IgD-negative memory B cell (primary cell): ENCODE data around the gene NLRP10. TPM values are rescaled to one million over a fixed set of nuclear protein-coding genes. Genes with fewer than 3 reads are reported as not detected.

Source experiments
- H3K27ac Mint-ChIP-seq, 3 donors: one replicate each; pipeline ENCODE4 v1.8.0; 2020 to 2022; ENCODE audit warnings: mild to moderate bottlenecking in 3 of 3, mixed read lengths in 3 of 3, moderate library complexity in 1 of 3
- H3K27me3 Mint-ChIP-seq: one replicate; pipeline ENCODE4 v1.8.0; 2021; ENCODE audit warnings: mixed read lengths
- H3K36me3 Mint-ChIP-seq: one replicate; pipeline ENCODE4 v1.8.0; 2020; ENCODE audit warnings: mild to moderate bottlenecking, mixed read lengths
- H3K4me1 Mint-ChIP-seq, 3 donors: one replicate each; pipeline ENCODE4 v1.8.0; 2020 to 2022; ENCODE audit warnings: mixed read lengths in 3 of 3, mild to moderate bottlenecking in 1 of 3
- H3K4me3 Mint-ChIP-seq, 4 donors: one replicate each; pipeline ENCODE4 v1.8.0; 2020 to 2022; ENCODE audit warnings: mild to moderate bottlenecking in 4 of 4, mixed read lengths in 4 of 4, moderate library complexity in 3 of 4
- H3K9me3 Mint-ChIP-seq, 3 donors: one replicate each; pipeline ENCODE4 v1.8.0; 2020 to 2021; ENCODE audit warnings: mixed read lengths in 3 of 3, mild to moderate bottlenecking in 1 of 3
- polyA plus RNA-seq: library from polyadenylated mRNA; unstranded; fragments of 300-500 nt; fragmentation: Illumina TruSeq; gene quantifications from one replicate; pipeline ENCODE4 v1.2.3, GENCODE V29; 2021

NLRP10 gene
- polyA plus RNA-seq, 1 donor from 2014 or later: not detected

DNA sequence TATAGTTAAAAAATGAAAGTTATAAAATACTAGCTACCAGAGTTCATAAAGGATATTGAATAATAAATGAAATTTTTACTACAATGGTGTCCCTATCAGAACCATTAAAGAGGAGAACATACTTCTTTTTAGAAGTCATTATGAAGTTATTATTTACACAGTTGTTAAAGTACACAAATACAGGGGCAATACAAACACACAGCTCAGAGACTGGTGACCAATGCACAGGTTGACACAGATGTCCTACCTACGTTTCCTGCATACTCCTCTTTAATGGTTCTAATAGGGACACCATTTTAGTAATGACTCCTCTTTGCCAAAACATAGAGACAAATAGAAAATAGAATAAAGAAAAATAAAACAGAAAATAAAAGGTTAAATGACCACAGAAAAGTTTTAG lies 10.1 kb downstream of the NLRP10 start:
- H3K4me3 Mint-ChIP-seq: no peak overlapping the region
- no peak overlapping the region for H3K27ac Mint-ChIP-seq
- no peaks in the 10 kb centered on the region for H3K36me3 Mint-ChIP-seq
- no peaks in the 10 kb centered on the region for H3K4me1 Mint-ChIP-seq
- H3K9me3 Mint-ChIP-seq: no peaks in the 10 kb centered on the region
- H3K27me3 Mint-ChIP-seq: peaks cover 11% of the 10 kb centered on the region

DNA sequence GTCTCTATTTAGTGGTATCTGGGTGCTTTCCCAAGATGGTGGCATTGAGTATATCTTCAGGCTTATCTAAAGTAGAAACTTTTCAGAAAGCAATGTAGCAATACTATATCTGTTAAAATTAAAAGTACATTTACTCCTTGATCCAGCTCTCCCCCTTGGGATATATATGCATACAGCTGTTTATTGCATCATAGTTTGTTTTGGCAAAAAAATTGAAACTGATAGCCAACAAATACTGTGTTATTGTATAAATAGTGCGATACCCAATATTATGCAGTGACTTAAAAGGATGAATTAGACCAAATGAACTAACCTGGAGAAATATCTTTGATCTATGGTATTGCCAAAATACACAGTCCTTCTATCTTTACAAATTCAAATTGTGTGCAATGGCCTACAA lies 15.3 kb downstream of the NLRP10 start:
- Mint-ChIP-seq H3K36me3 (no peaks in the 10 kb centered on the region), H3K9me3 (peaks cover 0 to 1% (median 0%) of the 10 kb centered on the region in 3 donors), H3K4me1 (no peaks in the 10 kb centered on the region), H3K27me3 (peaks cover 6% of the 10 kb centered on the region), H3K27ac (no peak overlapping the region), H3K4me3 (no peak overlapping the region)

DNA sequence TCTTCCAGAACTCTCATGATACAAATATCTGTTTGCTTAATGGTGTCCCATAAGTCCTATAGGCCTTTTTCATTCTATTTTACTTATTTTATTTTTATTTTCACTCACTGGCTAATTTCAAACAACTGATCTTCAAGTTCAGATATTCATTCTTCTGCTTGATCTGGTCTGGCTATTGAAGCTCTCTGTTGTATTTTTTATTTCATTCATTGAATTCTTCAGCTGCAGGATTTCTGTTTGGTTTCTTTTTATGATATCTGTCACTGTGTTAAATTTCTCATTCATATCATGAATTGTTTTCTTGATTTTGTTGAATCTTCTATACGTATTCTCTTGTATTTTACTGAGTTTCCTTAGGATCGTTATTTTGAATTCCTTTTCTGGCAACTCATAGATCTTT lies 21.1 kb downstream of the NLRP10 start:
- H3K9me3 Mint-ChIP-seq: peaks cover 6 to 36% (median 22%) of the 10 kb centered on the region in 3 donors

DNA sequence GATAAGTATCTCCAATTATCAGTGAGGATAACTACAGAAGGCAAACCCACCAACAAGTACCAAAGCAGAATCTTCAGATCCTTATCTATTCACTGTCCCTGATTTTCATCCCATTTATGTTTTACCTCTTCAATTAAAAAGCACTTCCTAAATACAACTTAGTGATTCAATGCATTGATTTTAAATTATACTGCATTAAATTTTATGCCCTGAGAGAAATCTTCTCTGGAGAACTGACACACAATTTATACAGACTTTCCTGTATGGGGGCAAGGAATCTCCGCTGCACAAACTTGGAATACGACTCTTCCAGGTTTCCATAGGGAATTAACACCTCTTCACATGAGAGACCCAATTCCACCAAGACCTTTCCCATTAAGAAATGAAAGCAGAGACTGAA lies 23.6 kb downstream of the NLRP10 start, which contains the start of gene OR10A3:
Gene OR10A3, minus strand, starts transcription at position 101 of the 400 bp plus-strand sequence. CDS start 2,188 bp downstream, outside the sequence.
- peaks cover 2% of the 10 kb centered on the region for H3K36me3 Mint-ChIP-seq
- peaks cover 6 to 36% (median 24%) of the 10 kb centered on the region in 3 donors for H3K9me3 Mint-ChIP-seq
- no peaks in the 10 kb centered on the region for H3K4me1 Mint-ChIP-seq
- peaks cover 5% of the 10 kb centered on the region for H3K27me3 Mint-ChIP-seq
- no peak within 1 kb of the TSS for H3K4me3 Mint-ChIP-seq
- no peak within 1 kb of the TSS for H3K27ac Mint-ChIP-seq

More for the DNA sequence above, 21.1 kb downstream of the NLRP10 start:
- H3K4me1 Mint-ChIP-seq: no peaks in the 10 kb centered on the region
- peaks cover 5% of the 10 kb centered on the region for H3K27me3 Mint-ChIP-seq
- peak overlapping the region in 1 of 3 donors; percentile 58 for H3K27ac Mint-ChIP-seq
- H3K36me3 Mint-ChIP-seq: peaks cover under 1% of the 10 kb centered on the region
- H3K4me3 Mint-ChIP-seq: no peak overlapping the region

DNA sequence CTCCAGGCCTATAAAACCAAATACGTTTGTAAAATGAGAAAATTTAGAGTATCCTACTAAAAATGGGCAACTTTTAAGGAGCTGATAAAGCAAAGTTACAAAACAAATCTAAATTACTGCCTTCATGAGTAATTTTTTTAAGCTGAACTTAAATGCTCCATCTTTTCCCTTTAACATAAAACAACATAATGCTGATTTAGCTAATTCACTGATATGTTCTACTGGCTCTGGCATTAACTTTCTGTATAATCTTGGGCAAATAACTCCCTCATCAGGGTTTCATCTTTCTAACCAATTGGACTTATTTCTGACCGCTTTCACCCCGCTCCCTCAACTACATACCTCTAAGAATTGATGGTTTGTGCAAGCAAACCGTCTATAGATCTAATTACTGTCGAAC lies 24.1 kb downstream of the NLRP10 start:
- H3K27ac Mint-ChIP-seq: no peak overlapping the region
- H3K9me3 Mint-ChIP-seq: peaks cover 6 to 36% (median 23%) of the 10 kb centered on the region in 3 donors
- H3K4me1 Mint-ChIP-seq: no peaks in the 10 kb centered on the region
- H3K36me3 Mint-ChIP-seq: peaks cover 2% of the 10 kb centered on the region
- no peak overlapping the region for H3K4me3 Mint-ChIP-seq
- peaks cover 5% of the 10 kb centered on the region for H3K27me3 Mint-ChIP-seq

DNA sequence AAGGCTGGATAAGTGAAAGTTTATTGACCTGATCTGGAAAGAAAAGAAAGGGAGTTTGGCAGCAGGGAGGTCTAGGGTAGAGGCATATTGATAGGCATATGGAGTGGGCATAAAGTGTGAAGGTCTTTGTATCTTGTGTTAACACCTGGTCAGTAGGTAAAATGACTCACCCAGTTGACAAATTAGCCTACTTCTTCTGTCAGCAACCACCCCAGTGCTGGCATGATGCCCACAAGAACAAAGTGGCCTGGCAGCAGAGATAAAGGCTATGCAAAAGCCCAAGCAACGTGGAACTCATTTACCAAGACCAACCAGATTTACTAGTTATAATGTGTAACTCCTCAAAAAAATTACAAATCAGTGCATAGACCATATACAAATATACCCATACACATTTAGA lies 28.6 kb downstream of the NLRP10 start:
- Mint-ChIP-seq H3K36me3 (peaks cover 2% of the 10 kb centered on the region), H3K4me3 (no peak overlapping the region), H3K27me3 (peaks cover 6% of the 10 kb centered on the region)

DNA sequence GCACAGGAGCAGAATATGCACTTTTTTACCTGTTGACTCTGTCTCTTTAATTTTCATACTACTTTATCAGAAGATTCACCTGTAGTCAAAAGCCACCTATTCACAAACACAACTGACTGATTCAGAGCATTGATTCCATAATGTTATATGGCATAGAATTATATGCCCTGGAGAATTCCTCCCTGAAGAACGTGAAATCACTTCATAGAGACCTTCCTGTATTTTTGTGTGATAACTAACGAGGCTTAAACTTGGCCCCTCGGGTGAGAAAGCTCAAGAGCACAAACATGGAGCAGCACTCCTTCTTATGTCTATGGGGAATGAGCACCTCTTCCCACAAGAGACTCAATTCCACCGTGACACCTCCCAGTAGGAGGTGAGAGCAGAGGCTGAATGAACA lies 34.1 kb downstream of the NLRP10 start, which contains the start of gene OR10A6:
Gene OR10A6, minus strand, starts transcription at position 101 of the 400 bp plus-strand sequence. CDS start 2,606 bp downstream, outside the sequence.
- Mint-ChIP-seq H3K27me3 (peaks cover 9% of the 10 kb centered on the region), H3K36me3 (no peaks in the 10 kb centered on the region), H3K9me3 (peaks cover 0 to 1% (median under 1%) of the 10 kb centered on the region in 3 donors), H3K27ac (peak within 1 kb of the TSS in 1 of 3 donors; percentile 26), H3K4me1 (no peaks in the 10 kb centered on the region), H3K4me3 (no peak within 1 kb of the TSS)

More for the DNA sequence above, 28.6 kb downstream of the NLRP10 start:
- Mint-ChIP-seq H3K27ac (no peak overlapping the region), H3K4me1 (no peaks in the 10 kb centered on the region), H3K9me3 (peaks cover 1 to 10% (median 5%) of the 10 kb centered on the region in 3 donors)

DNA sequence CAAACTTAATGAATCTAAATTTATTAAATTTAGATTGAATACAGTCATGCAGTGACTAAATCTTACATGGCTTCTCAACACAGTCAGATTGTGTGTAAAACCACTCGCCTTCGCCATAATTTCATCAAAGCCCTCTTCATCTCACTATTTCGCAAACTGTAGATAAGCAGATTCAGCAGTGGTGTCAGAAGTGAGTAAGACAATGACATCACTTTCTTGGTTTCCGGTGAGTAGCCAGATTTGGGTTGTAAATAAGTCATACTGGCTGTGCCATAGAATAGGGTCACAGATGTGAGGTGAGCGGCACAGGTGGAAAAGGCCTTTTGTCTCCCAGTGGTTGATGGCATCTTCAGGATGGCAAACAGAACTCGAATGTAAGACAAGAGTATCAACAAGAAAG lies 37.6 kb downstream of the NLRP10 start:
- Mint-ChIP-seq H3K4me3 (no peak overlapping the region), H3K36me3 (no peaks in the 10 kb centered on the region), H3K4me1 (no peaks in the 10 kb centered on the region), H3K27me3 (peaks cover 10% of the 10 kb centered on the region), H3K27ac (no peak overlapping the region), H3K9me3 (peaks cover 0 to 5% (median 2%) of the 10 kb centered on the region in 3 donors)

DNA sequence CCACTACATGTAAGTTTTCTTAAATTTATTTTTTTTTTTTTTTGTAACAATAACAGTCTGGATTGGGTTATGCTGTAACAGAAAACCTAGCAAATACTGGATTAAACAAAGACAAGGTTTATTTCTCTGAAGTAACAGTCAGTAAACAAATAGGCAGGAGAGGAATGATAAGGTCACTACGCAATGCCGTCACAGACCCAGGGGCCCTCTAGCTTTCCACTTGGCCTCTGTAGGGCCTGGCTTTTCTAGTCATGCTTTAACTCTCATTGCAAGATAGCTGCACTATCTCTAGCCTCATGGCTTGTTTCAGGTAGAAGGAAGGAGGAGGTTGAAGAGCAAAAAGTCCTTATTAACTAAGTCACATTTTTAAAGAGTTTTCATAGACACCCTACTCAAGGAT lies 40.7 kb downstream of the NLRP10 start:
- peaks cover 6% of the 10 kb centered on the region for H3K27me3 Mint-ChIP-seq
- no peaks in the 10 kb centered on the region for H3K4me1 Mint-ChIP-seq
- peaks cover 0 to 5% (median 2%) of the 10 kb centered on the region in 3 donors for H3K9me3 Mint-ChIP-seq
- no peaks in the 10 kb centered on the region for H3K36me3 Mint-ChIP-seq
- no peak overlapping the region for H3K4me3 Mint-ChIP-seq
- H3K27ac Mint-ChIP-seq: no peak overlapping the region

DNA sequence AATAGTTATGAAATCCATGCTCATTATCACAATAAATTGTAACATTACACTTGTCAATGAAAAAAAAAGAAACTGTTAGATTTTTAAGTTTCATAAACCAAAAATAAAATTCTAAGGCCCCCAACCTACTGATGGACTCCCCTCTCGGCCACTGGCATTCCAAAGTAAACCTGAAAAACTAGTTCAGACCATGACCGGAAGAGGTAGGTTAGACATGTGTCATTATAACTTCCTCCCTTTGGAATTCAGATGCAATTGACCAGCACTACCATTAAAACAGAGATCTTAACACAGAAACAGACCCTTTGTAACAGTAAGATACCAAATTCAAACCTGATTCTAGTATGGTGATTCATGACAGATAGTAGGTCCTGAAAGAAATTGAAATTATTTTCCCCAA lies 47.1 kb downstream of the NLRP10 start:
- Mint-ChIP-seq H3K27me3 (peaks cover 3% of the 10 kb centered on the region), H3K9me3 (no peaks in the 10 kb centered on the region), H3K27ac (no peak overlapping the region), H3K4me1 (no peaks in the 10 kb centered on the region), H3K4me3 (no peak overlapping the region), H3K36me3 (peaks cover 1% of the 10 kb centered on the region)

Other genes with a start within 250 kb of the NLRP10 start
- gene OR5P2, start 168.5 kb downstream of the NLRP10 start, polyA plus RNA-seq: not detected
- gene OR5P3, start 134.6 kb downstream of the NLRP10 start, polyA plus RNA-seq: not detected
- not detected for gene OR10A6, start 34.2 kb downstream of the NLRP10 start, polyA plus RNA-seq
- not detected for gene OR10A3, start 23.7 kb downstream of the NLRP10 start, polyA plus RNA-seq
- 431 TPM for gene EIF3F, start 21.9 kb upstream of the NLRP10 start, polyA plus RNA-seq
- gene TUB, start 115.8 kb upstream of the NLRP10 start, polyA plus RNA-seq: not detected
- 5.5 TPM for gene RIC3, start 203.6 kb upstream of the NLRP10 start, polyA plus RNA-seq